Right lobe of liver (tissue), 6 donors: Measurements from ENCODE around the gene CALR. TPM values are rescaled to one million over a fixed set of nuclear protein-coding genes. Genes with fewer than 3 reads are reported as not detected.
A peak's percentile ranks its signal among the peaks of the same experiment; 100 is the strongest.

ENCODE experiments used
- ATAC-seq, 4 donors: fragments of 200-7000 bp; cut with Tn5 transposase; one replicate each; pipeline ENCODE4 v1.9.1; 2020; ENCODE audit warnings: mild to moderate bottlenecking in 4 of 4, moderate library complexity in 4 of 4
- DNase-seq, 3 donors: peaks; one replicate each; pipeline ENCODE4 v3.0.0-alpha.2; 2020
- H3K27ac ChIP-seq, 3 donors: fragments of 200-600 bp; one replicate each; pipeline ENCODE4 v1.8.0; 2022
- H3K27me3 ChIP-seq, 2 donors: fragments of 200-600 bp; one replicate each; pipeline ENCODE4 v1.8.0; 2022
- H3K36me3 ChIP-seq, 4 donors: fragments of 200-600 bp; sonication (generic) in 1 of 4; one replicate each; pipeline versions ENCODE4 v1.5.1 to v1.8.0; 2017 to 2022; ENCODE audit warnings: control low read depth in 1 of 4
- H3K4me1 ChIP-seq, 4 donors: fragments of 200-600 bp; sonication (generic) in 1 of 4; one replicate each; pipeline versions ENCODE4 v1.5.1 to v1.8.0; 2017 to 2022; ENCODE audit warnings: control low read depth in 1 of 4
- H3K4me3 ChIP-seq, 3 donors: fragments of 200-600 bp; one replicate each; pipeline ENCODE4 v1.8.0; 2022
- H3K9me3 ChIP-seq, 4 donors: fragments of 200-600 bp; sonication (generic) in 1 of 4; one replicate each; pipeline versions ENCODE4 v1.5.1 to v1.8.0; 2017 to 2022; ENCODE audit warnings: control low read depth in 1 of 4
- CTCF ChIP-seq, 4 donors: fragments of 200-600 bp in 3 of 4; fragments of 450-650 bp in 1 of 4; IDR thresholded peaks; one replicate each; pipeline versions ENCODE4 v1.5.1 to v1.8.0; 2016 to 2022; ENCODE audit warnings: antibody characterized with exemption in 4 of 4, mild to moderate bottlenecking in 2 of 4
- POLR2A ChIP-seq: fragments of 450-650 bp; IDR thresholded peaks from one replicate; pipeline ENCODE4 v1.6.1; 2017; ENCODE audit warnings: antibody characterized with exemption, mild to moderate bottlenecking
- WGBS: methylation state at CpG from one replicate; pipeline ENCODE4 v1.1.6; 2018; ENCODE audit warnings: low coverage, low lambda C conversion rate; ENCODE audit not compliant: insufficient coverage; ENCODE audit errors: missing lambda C conversion rate; 5-methylcytosine and 5-hydroxymethylcytosine counted together
- intact Hi-C, 2 donors: fragments of 100-400 bp; cut with DNase I; formaldehyde crosslinking; loops; one replicate each; pipeline versions ENCODE4 v1.11.2 to v1.14.1; 2022
- total RNA-seq, 6 experiments: library from RNA; depleted of rRNA in 2 of 6; stranded (reverse); fragments of >200 nt in 2 of 6; fragmentation: NEBNext Ultra II Directional in 3 of 6; extraction: Animal tissue kit (Norgen Biotek cat#: 25700) in 3 of 6; gene quantifications; one replicate each; pipeline versions ENCODE4 v1.1.0 to v1.2.4, GENCODE V29; 2016 to 2023
- donor health status: DM: no; HTN: yes; CAD: no.
- donor health status: DM: no; HTN: no; CAD: no.
- donor health status: DM: no; HTN: no; CAD: no.
- donor health status: DM: no; HTN: yes; CAD: no.
- donor health status: DM: no; HTN: yes; CAD: no.

CALR gene
- total RNA-seq, 6 experiments from 2014 or later: 771 to 1,471 (median 1,008) TPM

DNA sequence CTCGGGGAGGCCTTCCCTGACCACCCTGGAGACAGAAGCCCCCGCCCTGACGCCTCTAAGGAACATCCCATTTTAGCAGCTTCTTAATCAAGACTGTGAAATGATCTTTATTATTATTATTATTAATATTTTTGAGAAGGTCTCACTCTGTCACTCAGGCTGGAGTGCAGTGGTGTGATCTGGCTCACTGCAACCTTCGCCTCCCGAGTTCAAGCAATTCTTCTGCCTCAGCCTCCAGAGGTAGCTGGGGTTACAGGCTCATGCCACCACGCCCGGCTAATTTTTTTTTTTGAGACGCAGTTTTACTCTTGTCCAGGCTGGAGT is 27.4 kb downstream of the CALR start:
- intact Hi-C loops: no loop called here
- H3K27ac ChIP-seq: no peak overlapping the region
- H3K36me3 ChIP-seq: no peaks in the 10 kb centered on the region
- peak overlapping the region in 2 of 3 donors; percentile 46 to 57 for H3K4me3 ChIP-seq
- H3K4me1 ChIP-seq: peaks cover 0 to 5% (median 0%) of the 10 kb centered on the region in 4 donors
- TF ChIP-seq POLR2A (no peak), CTCF (IDR thresholded peaks at IDR 0.05) (no peak)
- ATAC-seq (no peak), DNase-seq (no peak)
- WGBS: 46% methylated on average over 8 of the region's 8 CpGs
- no peaks in the 10 kb centered on the region for H3K9me3 ChIP-seq
- H3K27me3 ChIP-seq: no peaks in the 10 kb centered on the region

- TF ChIP-seq POLR2A (no peak), CTCF (IDR thresholded peaks at IDR 0.05) (no peak)
- H3K4me1 ChIP-seq: peaks cover 0 to 5% (median 0%) of the 10 kb centered on the region in 4 donors
- H3K4me3 ChIP-seq: no peak overlapping the region
- no peak overlapping the region for H3K27ac ChIP-seq
- WGBS: 96% methylated on average over 4 of the region's 5 CpGs
- ATAC-seq (no peak), DNase-seq (no peak)
- no peaks in the 10 kb centered on the region for H3K36me3 ChIP-seq
- no peaks in the 10 kb centered on the region for H3K27me3 ChIP-seq
- H3K9me3 ChIP-seq: no peaks in the 10 kb centered on the region
- intact Hi-C loops: no loop called here
Observed at GRCh38 chr19:12967907-12968306, 29.5 kb downstream of the CALR start.

DNA sequence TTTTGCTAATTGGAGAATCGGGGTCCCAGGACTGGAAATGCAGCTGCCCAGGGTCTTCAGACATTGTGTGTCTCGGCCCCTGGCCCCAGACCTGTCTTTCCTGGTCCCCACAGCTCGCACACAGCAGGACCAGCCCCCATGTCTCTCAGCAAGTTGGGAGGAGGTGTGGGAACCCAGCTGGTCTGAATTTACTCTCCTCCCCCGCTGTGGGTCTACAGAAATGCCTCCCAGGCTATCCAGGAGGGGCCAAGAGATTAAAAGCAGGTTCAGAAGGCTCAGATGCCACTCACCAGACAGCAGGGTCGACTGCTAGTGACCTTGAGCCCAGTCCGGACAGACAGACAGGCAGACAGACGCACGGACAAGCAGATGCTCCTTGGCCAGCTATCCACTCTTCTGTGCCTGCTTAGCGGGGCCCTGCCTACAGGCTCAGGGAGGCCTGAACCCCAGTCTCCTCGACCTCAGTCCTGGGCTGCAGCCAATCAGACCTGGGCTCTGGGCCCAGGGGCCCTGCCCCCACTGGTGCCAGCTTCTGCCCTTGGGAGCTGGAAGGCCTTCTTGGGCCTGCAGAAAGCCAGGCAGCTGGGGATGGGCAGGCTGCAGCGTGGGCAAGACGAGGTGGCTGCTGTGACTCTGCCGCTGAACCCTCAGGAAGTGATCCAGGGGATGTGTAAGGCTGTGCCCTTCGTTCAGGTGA is 31.0 kb downstream of the CALR start, which contains the start of gene DAND5:
DAND5 (plus strand) TSS at position 285 of the 697 bp plus-strand sequence; CDS start at position 370, 85 bp downstream.
- Histone ChIP-seq H3K4me1 (peaks cover 0 to 5% (median 0%) of the 10 kb centered on the region in 4 donors), H3K9me3 (no peaks in the 10 kb centered on the region), H3K27ac (no peak within 1 kb of the TSS), H3K27me3 (no peaks in the 10 kb centered on the region), H3K4me3 (no peak within 1 kb of the TSS), H3K36me3 (no peaks in the 10 kb centered on the region)
- ATAC-seq (peak in 2 of 4 donors; percentile 20 to 53), DNase-seq (no peak)
- intact Hi-C loops: no loop called here
- WGBS: no CpG with 5 or more reads among the region's 14 CpGs
- TF ChIP-seq POLR2A (no peak), CTCF (IDR thresholded peaks at IDR 0.05) (no peak)

DNA sequence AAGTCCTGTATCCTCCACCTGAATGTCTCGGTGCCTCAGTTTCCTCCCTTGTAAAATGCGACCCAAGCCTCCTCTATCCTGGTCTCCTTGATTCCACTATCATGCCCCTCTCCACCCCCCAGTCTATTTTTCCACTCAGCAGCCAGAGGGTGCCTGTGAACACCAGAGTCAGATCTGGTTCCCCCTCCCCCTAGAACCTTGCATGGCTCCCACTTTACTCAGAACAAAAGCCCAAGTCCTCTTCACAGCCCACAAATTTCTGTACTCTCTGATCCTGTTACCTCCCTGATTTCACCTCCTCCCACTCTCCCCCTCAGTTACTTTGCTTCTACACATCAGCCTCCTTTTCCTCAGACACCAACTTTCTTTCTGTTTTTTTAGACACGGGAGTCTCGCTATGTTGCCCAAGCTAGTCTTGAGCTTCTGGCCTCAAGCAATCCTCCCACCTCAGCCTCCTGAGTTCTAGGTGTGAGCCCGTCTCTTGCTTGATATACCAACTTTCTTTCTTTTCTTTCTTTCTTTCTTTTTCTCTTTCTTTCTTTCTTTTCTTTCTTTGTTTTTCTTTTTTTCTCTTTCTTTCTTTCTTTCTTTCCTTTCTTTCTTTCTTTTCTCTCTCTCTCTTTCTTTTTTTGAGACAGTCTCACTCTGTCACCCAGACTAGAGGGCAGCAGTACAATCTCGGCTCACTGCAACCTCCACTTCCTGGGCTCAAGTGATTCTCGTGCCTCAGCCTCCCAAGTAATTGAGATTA is 31.8 kb downstream of the CALR start:
- Histone ChIP-seq H3K4me3 (no peak overlapping the region), H3K4me1 (peaks cover 0 to 1% (median 0%) of the 10 kb centered on the region in 4 donors), H3K36me3 (no peaks in the 10 kb centered on the region), H3K9me3 (no peaks in the 10 kb centered on the region), H3K27ac (no peak overlapping the region), H3K27me3 (no peaks in the 10 kb centered on the region)
- intact Hi-C loops: loop anchor here (10.0 kb wide), 2 partner anchors 285 to 295 kb away; no protein-coding TSS in a partner anchor
- TF ChIP-seq POLR2A: no peak
- TF ChIP-seq CTCF (IDR thresholded peaks at IDR 0.05): no peak
- ATAC-seq (no peak), DNase-seq (no peak)
- WGBS: 82% methylated on average over 5 of the region's 7 CpGs
